SK-N-SH treated with all-trans-retinoic acid at 6 μM for 48 hours (cell line): ENCODE data around the gene TMBIM6.

Experiments used
- ATAC-seq: fragments of 200-7000 bp; cut with Tn5 transposase; 3 replicates; pipeline ENCODE4 v1.9.1; 2020; ENCODE audit warnings: mild to moderate bottlenecking, moderate library complexity
- ARNTL ChIP-seq: fragments of 450-650 bp; formaldehyde crosslinking; IDR thresholded peaks from 2 replicates; pipeline ENCODE4 v1.5.0; 2020; ENCODE audit warnings: low read depth, mild to moderate bottlenecking, moderate library complexity, borderline replicate concordance
- BACH2 ChIP-seq: fragments of 250-450 bp; sonication (Bioruptor Pico); IDR thresholded peaks from 2 replicates; pipeline ENCODE4 v1.9.0; 2021; ENCODE audit warnings: mild to moderate bottlenecking, borderline replicate concordance
- CREB5 ChIP-seq: fragments of 250-450 bp; sonication (Bioruptor Pico); IDR thresholded peaks from 2 replicates; pipeline ENCODE4 v1.5.1; 2020; ENCODE audit warnings: low read depth, mild to moderate bottlenecking, moderate library complexity
- CSDC2 ChIP-seq: fragments of 250-450 bp; sonication (Bioruptor Pico); IDR thresholded peaks from 2 replicates; pipeline ENCODE4 v1.5.0; 2020; ENCODE audit warnings: mild to moderate bottlenecking, moderate library complexity
- ESRRG ChIP-seq: fragments of 250-450 bp; sonication (Bioruptor Pico); IDR thresholded peaks from 2 replicates; pipeline ENCODE4 v1.6.1; 2021; ENCODE audit warnings: mild to moderate bottlenecking
- ISL1 ChIP-seq: fragments of 250-450 bp; sonication (Bioruptor Pico); IDR thresholded peaks from 2 replicates; pipeline ENCODE4 v2.1.2; 2022; ENCODE audit warnings: mild to moderate bottlenecking, moderate library complexity
- PATZ1 ChIP-seq: fragments of 250-450 bp; sonication (Bioruptor Pico); IDR thresholded peaks from 2 replicates; pipeline ENCODE4 v1.8.0; 2020; ENCODE audit warnings: mild to moderate bottlenecking, moderate library complexity, borderline replicate concordance
- PPARA ChIP-seq: fragments of 250-450 bp; sonication (Bioruptor Pico); IDR thresholded peaks from 2 replicates; pipeline ENCODE4 v1.5.0; 2020; ENCODE audit warnings: mild to moderate bottlenecking, borderline replicate concordance
- RARB ChIP-seq: fragments of 250-450 bp; sonication (Bioruptor Pico); IDR thresholded peaks from 2 replicates; pipeline ENCODE4 v1.8.0; 2021; ENCODE audit warnings: mild to moderate bottlenecking, moderate library complexity
- SNAI2 ChIP-seq: fragments of 250-450 bp; sonication (Bioruptor Pico); IDR thresholded peaks from 2 replicates; pipeline ENCODE4 v1.5.0; 2020; ENCODE audit warnings: mild to moderate bottlenecking, moderate library complexity
- TCF4 ChIP-seq: fragments of 250-450 bp; sonication (Bioruptor Pico); IDR thresholded peaks from 2 replicates; pipeline ENCODE4 v1.8.0; 2021; ENCODE audit warnings: mild to moderate bottlenecking, moderate library complexity, borderline replicate concordance
- TSHZ2 ChIP-seq: fragments of 250-450 bp; sonication (Bioruptor Pico); IDR thresholded peaks from 2 replicates; pipeline ENCODE4 v1.5.0; 2020; ENCODE audit warnings: mild to moderate bottlenecking, moderate library complexity
- ZC3H10 ChIP-seq: fragments of 250-450 bp; sonication (Bioruptor Pico); IDR thresholded peaks from 2 replicates; pipeline ENCODE4 v1.5.1; 2021; ENCODE audit warnings: mild to moderate bottlenecking, moderate library complexity
- ZFP3 ChIP-seq: fragments of 250-450 bp; sonication (Bioruptor Pico); IDR thresholded peaks from 2 replicates; pipeline ENCODE4 v1.5.0; 2020; ENCODE audit warnings: mild to moderate bottlenecking, moderate library complexity
- ZNF565 ChIP-seq: fragments of 450-650 bp; formaldehyde crosslinking; conservative IDR thresholded peaks from 2 replicates; pipeline ENCODE4 v1.5.0; 2020; ENCODE audit warnings: low read depth, mild to moderate bottlenecking, moderate library complexity
- ZNF70 ChIP-seq: fragments of 450-650 bp; formaldehyde crosslinking; IDR thresholded peaks from 2 replicates; pipeline ENCODE4 v1.5.0; 2020; ENCODE audit warnings: mild to moderate bottlenecking, moderate library complexity
- TF ChIP-seq, protein P1 (sequence below): fragments of 250-450 bp; sonication (Bioruptor Pico); IDR thresholded peaks from 2 replicates; pipeline ENCODE4 v1.5.1; 2021; ENCODE audit warnings: mild to moderate bottlenecking, moderate library complexity
- TF ChIP-seq, protein P2 (sequence below): fragments of 250-450 bp; sonication (Bioruptor Pico); IDR thresholded peaks from 2 replicates; pipeline ENCODE4 v1.8.0; 2021; ENCODE audit warnings: low read depth, mild to moderate bottlenecking, moderate library complexity, borderline replicate concordance

TMBIM6 gene

GRCh38 chr12:49796606-49797448 lies 55.5 kb downstream of the TMBIM6 start (continued):
- TF ChIP-seq TSHZ2 (no peak), TCF4 (CRISPR knock-in tag) (no peak), ESRRG (CRISPR knock-in tag) (no peak), PATZ1 (no peak)
- TF ChIP-seq, all 23 proteins: peak for 0

- TF ChIP-seq BACH2: no peak
- TF ChIP-seq TSHZ2: no peak
- TF ChIP-seq ARNTL (CRISPR knock-in tag): no peak
- TF ChIP-seq ZC3H10 (CRISPR knock-in tag): no peak
- no peak for TF ChIP-seq CREB5 (CRISPR knock-in tag)
- no peak for TF ChIP-seq RARB
- no peak for TF ChIP-seq PPARA (CRISPR knock-in tag)
- TF ChIP-seq ISL1: no peak
- no peak for TF ChIP-seq ZFP3 (CRISPR knock-in tag)
- no peak for TF ChIP-seq ZNF565 (CRISPR knock-in tag)
- no peak for TF ChIP-seq ESRRG (CRISPR knock-in tag)
- no peak for TF ChIP-seq ZNF70 (CRISPR knock-in tag)
- TF ChIP-seq, protein P1, sequence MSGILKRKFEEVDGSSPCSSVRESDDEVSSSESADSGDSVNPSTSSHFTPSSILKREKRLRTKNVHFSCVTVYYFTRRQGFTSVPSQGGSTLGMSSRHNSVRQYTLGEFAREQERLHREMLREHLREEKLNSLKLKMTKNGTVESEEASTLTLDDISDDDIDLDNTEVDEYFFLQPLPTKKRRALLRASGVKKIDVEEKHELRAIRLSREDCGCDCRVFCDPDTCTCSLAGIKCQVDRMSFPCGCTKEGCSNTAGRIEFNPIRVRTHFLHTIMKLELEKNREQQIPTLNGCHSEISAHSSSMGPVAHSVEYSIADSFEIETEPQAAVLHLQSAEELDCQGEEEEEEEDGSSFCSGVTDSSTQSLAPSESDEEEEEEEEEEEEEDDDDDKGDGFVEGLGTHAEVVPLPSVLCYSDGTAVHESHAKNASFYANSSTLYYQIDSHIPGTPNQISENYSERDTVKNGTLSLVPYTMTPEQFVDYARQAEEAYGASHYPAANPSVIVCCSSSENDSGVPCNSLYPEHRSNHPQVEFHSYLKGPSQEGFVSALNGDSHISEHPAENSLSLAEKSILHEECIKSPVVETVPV (CRISPR knock-in tag): no peak
- no peak for TF ChIP-seq SNAI2 (CRISPR knock-in tag)
- TF ChIP-seq CSDC2 (CRISPR knock-in tag): no peak
- no peak for TF ChIP-seq PATZ1
- TF ChIP-seq, protein P2, sequence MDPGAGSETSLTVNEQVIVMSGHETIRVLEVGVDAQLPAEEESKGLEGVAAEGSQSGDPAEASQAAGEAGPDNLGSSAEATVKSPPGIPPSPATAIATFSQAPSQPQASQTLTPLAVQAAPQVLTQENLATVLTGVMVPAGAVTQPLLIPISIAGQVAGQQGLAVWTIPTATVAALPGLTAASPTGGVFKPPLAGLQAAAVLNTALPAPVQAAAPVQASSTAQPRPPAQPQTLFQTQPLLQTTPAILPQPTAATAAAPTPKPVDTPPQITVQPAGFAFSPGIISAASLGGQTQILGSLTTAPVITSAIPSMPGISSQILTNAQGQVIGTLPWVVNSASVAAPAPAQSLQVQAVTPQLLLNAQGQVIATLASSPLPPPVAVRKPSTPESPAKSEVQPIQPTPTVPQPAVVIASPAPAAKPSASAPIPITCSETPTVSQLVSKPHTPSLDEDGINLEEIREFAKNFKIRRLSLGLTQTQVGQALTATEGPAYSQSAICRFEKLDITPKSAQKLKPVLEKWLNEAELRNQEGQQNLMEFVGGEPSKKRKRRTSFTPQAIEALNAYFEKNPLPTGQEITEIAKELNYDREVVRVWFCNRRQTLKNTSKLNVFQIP (CRISPR knock-in tag): no peak
- TF ChIP-seq TCF4 (CRISPR knock-in tag): no peak
- no peak for ATAC-seq
Measured at GRCh38 chr12:49797449-49797776, 56.1 kb downstream of the TMBIM6 start.
